Natural killer cell (primary cell): ENCODE data around the gene PPFIA2. TPM values are rescaled to one million over a fixed set of nuclear protein-coding genes. Genes with fewer than 3 reads are reported as not detected.

Source experiments
- ATAC-seq, 3 donors: fragments of 150-1000 bp in 2 of 3; fragments of 200-7000 bp in 1 of 3; cut with Tn5 transposase; 1 replicate in 1 of 3; 2 replicates in 2 of 3; pipeline ENCODE4 v1.10.0; 2021; ENCODE audit warnings: mild to moderate bottlenecking in 2 of 3, moderate library complexity in 2 of 3
- DNase-seq, 2 donors: peaks; one replicate each; pipeline versions ENCODE4 v3.0.0 to v3.0.0-alpha.2; 2013 to 2021; ENCODE audit warnings: mixed read lengths in 1 of 2
- H3K27ac ChIP-seq: one replicate; pipeline ENCODE4 v1.5.1; 2013; ENCODE audit warnings: mild to moderate bottlenecking, low read length
- H3K27me3 ChIP-seq: one replicate; pipeline ENCODE4 v1.6.1; 2013; ENCODE audit warnings: low read length; ENCODE audit not compliant: control insufficient read depth, insufficient read depth
- H3K36me3 ChIP-seq: one replicate; pipeline ENCODE4 v1.6.1; 2013; ENCODE audit warnings: low read length; ENCODE audit not compliant: control insufficient read depth, insufficient read depth
- H3K4me1 ChIP-seq: one replicate; pipeline ENCODE4 v1.6.1; 2013; ENCODE audit warnings: low read length; ENCODE audit not compliant: control insufficient read depth, insufficient read depth
- H3K4me3 ChIP-seq: one replicate; pipeline ENCODE4 v1.5.1; 2013; ENCODE audit warnings: low read length
- H3K9me3 ChIP-seq: one replicate; pipeline ENCODE4 v1.6.1; 2013; ENCODE audit warnings: low read length; ENCODE audit not compliant: control insufficient read depth, insufficient read depth
- H3K27ac Mint-ChIP-seq, 2 donors: one replicate each; pipeline ENCODE4 v1.8.0; 2022; ENCODE audit warnings: mild to moderate bottlenecking in 2 of 2, mixed read lengths in 2 of 2, moderate library complexity in 1 of 2
- H3K27me3 Mint-ChIP-seq, 2 donors: one replicate each; pipeline ENCODE4 v1.8.0; 2022; ENCODE audit warnings: low read depth in 2 of 2, mixed read lengths in 2 of 2
- H3K36me3 Mint-ChIP-seq: one replicate; pipeline ENCODE4 v1.8.0; 2022; ENCODE audit warnings: mixed read lengths
- H3K4me1 Mint-ChIP-seq, 2 donors: one replicate each; pipeline ENCODE4 v1.8.0; 2022; ENCODE audit warnings: mixed read lengths in 2 of 2
- H3K4me3 Mint-ChIP-seq: one replicate; pipeline ENCODE4 v1.8.0; 2022; ENCODE audit warnings: mild to moderate bottlenecking, moderate library complexity, mixed read lengths
- H3K9me3 Mint-ChIP-seq, 2 donors: one replicate each; pipeline ENCODE4 v1.8.0; 2022; ENCODE audit warnings: mixed read lengths in 2 of 2
- WGBS: methylation state at CpG from one replicate; pipeline ENCODE4 v1.1.7; 2013; ENCODE audit warnings: missing lambda C conversion rate; ENCODE audit not compliant: insufficient coverage; 5-methylcytosine and 5-hydroxymethylcytosine counted together
- intact Hi-C: fragments of 100-400 bp; cut with micrococcal nuclease; formaldehyde crosslinking; loops from one replicate; pipeline ENCODE4 v1.14.2; 2022
- total RNA-seq, 4 donors: library from RNA; stranded (reverse); fragments of 120-200 nt in 1 of 4; gene quantifications; one replicate each; pipeline versions ENCODE4 v1.2.3 to v1.2.4, GENCODE V29; 2013 to 2022
- TF ChIP-seq, protein P1 (sequence below): fragments of 200-600 bp; IDR thresholded peaks from one replicate; pipeline ENCODE4 v1.8.0; 2022; ENCODE audit warnings: antibody characterized with exemption

The PPFIA2 gene
- total RNA-seq, 3 donors from 2014 or later (not counting 1 experiment from before 2014, with no cell fraction given), result not detected

GRCh38 chr12:81257947-81258551, 501.1 kb downstream of the PPFIA2 start:
- Mint-ChIP-seq H3K36me3 (no peaks in the 10 kb centered on the region), H3K27me3 (no peaks in the 10 kb centered on the region), H3K9me3 (peaks cover 0 to 9% of the 10 kb centered on the region in 2 donors), H3K4me1 (no peaks in the 10 kb centered on the region), H3K27ac (no peak overlapping the region), H3K4me3 (no peak overlapping the region)
- WGBS, result no CpG with 5 or more reads among the region's 4 CpGs
- Histone ChIP-seq H3K9me3 (no peaks in the 10 kb centered on the region), H3K4me1 (no peaks in the 10 kb centered on the region), H3K4me3 (no peak overlapping the region), H3K27ac (no peak overlapping the region), H3K27me3 (no peaks in the 10 kb centered on the region), H3K36me3 (no peaks in the 10 kb centered on the region)
- intact Hi-C loops, result no loop called here
- TF ChIP-seq, protein P1, sequence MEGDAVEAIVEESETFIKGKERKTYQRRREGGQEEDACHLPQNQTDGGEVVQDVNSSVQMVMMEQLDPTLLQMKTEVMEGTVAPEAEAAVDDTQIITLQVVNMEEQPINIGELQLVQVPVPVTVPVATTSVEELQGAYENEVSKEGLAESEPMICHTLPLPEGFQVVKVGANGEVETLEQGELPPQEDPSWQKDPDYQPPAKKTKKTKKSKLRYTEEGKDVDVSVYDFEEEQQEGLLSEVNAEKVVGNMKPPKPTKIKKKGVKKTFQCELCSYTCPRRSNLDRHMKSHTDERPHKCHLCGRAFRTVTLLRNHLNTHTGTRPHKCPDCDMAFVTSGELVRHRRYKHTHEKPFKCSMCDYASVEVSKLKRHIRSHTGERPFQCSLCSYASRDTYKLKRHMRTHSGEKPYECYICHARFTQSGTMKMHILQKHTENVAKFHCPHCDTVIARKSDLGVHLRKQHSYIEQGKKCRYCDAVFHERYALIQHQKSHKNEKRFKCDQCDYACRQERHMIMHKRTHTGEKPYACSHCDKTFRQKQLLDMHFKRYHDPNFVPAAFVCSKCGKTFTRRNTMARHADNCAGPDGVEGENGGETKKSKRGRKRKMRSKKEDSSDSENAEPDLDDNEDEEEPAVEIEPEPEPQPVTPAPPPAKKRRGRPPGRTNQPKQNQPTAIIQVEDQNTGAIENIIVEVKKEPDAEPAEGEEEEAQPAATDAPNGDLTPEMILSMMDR, result no peak
- DNase-seq (no peak), ATAC-seq (no peak)

- Histone ChIP-seq H3K27me3 (no peaks in the 10 kb centered on the region), H3K4me3 (no peak overlapping the region), H3K9me3 (no peaks in the 10 kb centered on the region), H3K27ac (no peak overlapping the region), H3K36me3 (no peaks in the 10 kb centered on the region), H3K4me1 (no peaks in the 10 kb centered on the region)
- WGBS, result 77% methylated on average over 2 of the region's 2 CpGs
- Mint-ChIP-seq H3K27me3 (no peaks in the 10 kb centered on the region), H3K27ac (no peak overlapping the region), H3K36me3 (no peaks in the 10 kb centered on the region), H3K4me3 (no peak overlapping the region), H3K9me3 (peaks cover 0 to 11% of the 10 kb centered on the region in 2 donors), H3K4me1 (no peaks in the 10 kb centered on the region)
- ATAC-seq, result no peak
- TF ChIP-seq, protein P1, result no peak
- no peak for DNase-seq
- intact Hi-C loops, result no loop called here
Observed at GRCh38 chr12:81255947-81256346, 503.2 kb downstream of the PPFIA2 start.

- Histone ChIP-seq H3K4me3 (no peak overlapping the region), H3K9me3 (no peaks in the 10 kb centered on the region), H3K27me3 (no peaks in the 10 kb centered on the region), H3K27ac (no peak overlapping the region), H3K4me1 (no peaks in the 10 kb centered on the region), H3K36me3 (no peaks in the 10 kb centered on the region)
- Mint-ChIP-seq H3K4me1 (no peaks in the 10 kb centered on the region), H3K4me3 (no peak overlapping the region), H3K36me3 (no peaks in the 10 kb centered on the region), H3K9me3 (peaks cover 2 to 14% of the 10 kb centered on the region in 2 donors), H3K27me3 (no peaks in the 10 kb centered on the region), H3K27ac (no peak overlapping the region)
- TF ChIP-seq, protein P1, result no peak
- intact Hi-C loops, result no loop called here
- WGBS, result 86% methylated on average over 7 of the region's 7 CpGs
- DNase-seq, result no peak
- no peak for ATAC-seq
Observed at GRCh38 chr12:81255456-81255855, 503.7 kb downstream of the PPFIA2 start.

DNA sequence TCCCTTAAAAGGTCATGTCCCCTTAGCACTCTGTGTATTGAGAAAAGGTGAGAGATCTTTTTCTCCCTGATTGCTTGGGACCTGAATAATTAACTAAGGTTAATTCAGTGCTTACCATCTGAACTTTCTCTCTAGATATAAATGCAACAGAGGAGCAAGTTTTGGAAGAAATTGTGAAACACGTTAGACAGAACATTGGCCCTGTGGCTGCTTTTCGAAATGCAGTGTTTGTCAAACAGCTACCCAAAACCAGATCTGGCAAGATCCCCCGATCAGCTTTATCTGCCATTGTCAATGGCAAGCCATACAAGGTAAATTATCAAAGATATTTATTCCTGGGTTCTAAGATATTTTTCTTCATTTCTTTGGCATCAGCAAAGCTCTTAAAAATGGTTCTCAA, 505.8 kb downstream of the PPFIA2 start:
- H3K27ac ChIP-seq, result no peak overlapping the region
- TF ChIP-seq, protein P1, result no peak
- Mint-ChIP-seq H3K27me3 (no peaks in the 10 kb centered on the region), H3K4me1 (no peaks in the 10 kb centered on the region), H3K27ac (no peak overlapping the region), H3K9me3 (peaks cover 2 to 15% of the 10 kb centered on the region in 2 donors), H3K4me3 (no peak overlapping the region), H3K36me3 (no peaks in the 10 kb centered on the region)
- ATAC-seq (no peak), DNase-seq (no peak)
- intact Hi-C loops, result no loop called here
- 96% methylated on average over 3 of the region's 3 CpGs for WGBS
- H3K27me3 ChIP-seq, result no peaks in the 10 kb centered on the region
- no peaks in the 10 kb centered on the region for H3K36me3 ChIP-seq
- no peaks in the 10 kb centered on the region for H3K9me3 ChIP-seq
- H3K4me1 ChIP-seq, result no peaks in the 10 kb centered on the region
- H3K4me3 ChIP-seq, result no peak overlapping the region
